Astrocyte (in vitro differentiated cells and primary cell): ENCODE measurements around the gene SEMA3G. TPM values are rescaled to one million over a fixed set of nuclear protein-coding genes. Genes with fewer than 3 reads are reported as not detected.

Source experiments
- DNase-seq: peaks from one replicate; pipeline ENCODE4 v3.0.0-alpha.2; 2010; ENCODE audit warnings: low read depth
- FAIRE-seq: peaks from 2 replicates; lab custom pipeline; 2011; peaks lifted over from hg19 to GRCh38; lab: Jason Lieb, UNC
- H2AFZ ChIP-seq: 2 replicates; pipeline ENCODE4 v1.6.0; 2012; ENCODE audit warnings: low read depth, low read length, inconsistent platforms
- H3K27ac ChIP-seq: 2 replicates; pipeline ENCODE4 v1.5.1; 2011; ENCODE audit warnings: low read depth, low read length, inconsistent platforms
- H3K27me3 ChIP-seq: 2 replicates; pipeline ENCODE4 v1.6.0; 2011; ENCODE audit warnings: low read length, inconsistent platforms; ENCODE audit not compliant: insufficient read depth
- H3K36me3 ChIP-seq: 2 replicates; pipeline ENCODE4 v1.5.1; 2011; ENCODE audit warnings: low read length, inconsistent platforms; ENCODE audit not compliant: insufficient read depth
- H3K4me1 ChIP-seq: 2 replicates; pipeline ENCODE4 v1.5.1; 2011; ENCODE audit warnings: low read length, inconsistent platforms; ENCODE audit not compliant: insufficient read depth
- H3K4me2 ChIP-seq: 2 replicates; pipeline ENCODE4 v1.6.0; 2012; ENCODE audit warnings: low read length, inconsistent platforms
- H3K4me3 ChIP-seq: 2 replicates; pipeline ENCODE4 v1.5.1; 2011; ENCODE audit warnings: low read depth, mild to moderate bottlenecking, low read length, inconsistent platforms; ENCODE audit not compliant: insufficient read depth
- H3K79me2 ChIP-seq: 2 replicates; pipeline ENCODE4 v1.6.0; 2012; ENCODE audit warnings: mild to moderate bottlenecking, low read length, inconsistent platforms; ENCODE audit not compliant: insufficient read depth
- H3K9ac ChIP-seq: 2 replicates; pipeline ENCODE4 v1.6.0; 2012; ENCODE audit warnings: mild to moderate bottlenecking, low read length, inconsistent platforms
- H3K9me3 ChIP-seq: 2 replicates; pipeline ENCODE4 v1.5.1; 2012; ENCODE audit warnings: low read depth, mild to moderate bottlenecking, low read length, inconsistent platforms; ENCODE audit not compliant: insufficient read depth
- H4K20me1 ChIP-seq: 2 replicates; pipeline ENCODE4 v1.6.0; 2012; ENCODE audit warnings: low read length, inconsistent platforms; ENCODE audit not compliant: insufficient read depth
- H3K27ac Mint-ChIP-seq: one replicate; pipeline ENCODE4 v1.8.0; 2021; ENCODE audit warnings: mild to moderate bottlenecking, mixed read lengths; ENCODE audit not compliant: unreplicated experiment
- H3K27me3 Mint-ChIP-seq: one replicate; pipeline ENCODE4 v1.8.0; 2021; ENCODE audit warnings: low read depth, mixed read lengths; ENCODE audit not compliant: unreplicated experiment
- H3K36me3 Mint-ChIP-seq: one replicate; pipeline ENCODE4 v1.8.0; 2021; ENCODE audit warnings: low read depth, mixed read lengths; ENCODE audit not compliant: unreplicated experiment
- H3K4me1 Mint-ChIP-seq: one replicate; pipeline ENCODE4 v1.8.0; 2021; ENCODE audit warnings: low read depth, mixed read lengths; ENCODE audit not compliant: unreplicated experiment
- H3K4me3 Mint-ChIP-seq: one replicate; pipeline ENCODE4 v1.8.0; 2021; ENCODE audit warnings: mild to moderate bottlenecking, moderate library complexity, mixed read lengths; ENCODE audit not compliant: unreplicated experiment
- H3K9me3 Mint-ChIP-seq: one replicate; pipeline ENCODE4 v1.8.0; 2021; ENCODE audit warnings: mild to moderate bottlenecking, mixed read lengths; ENCODE audit not compliant: unreplicated experiment
- EZH2 ChIP-seq: IDR thresholded peaks from 2 replicates; pipeline ENCODE4 v1.6.1; 2012; ENCODE audit warnings: mild to moderate bottlenecking, low read length, inconsistent platforms; ENCODE audit not compliant: insufficient read depth
- total RNA-seq: library from RNA; stranded (reverse); gene quantifications from 2 replicates; pipeline ENCODE4 v1.2.1, GENCODE V29; 2021
- TF ChIP-seq, protein P1 (sequence below): IDR thresholded peaks from 2 replicates; pipeline ENCODE4 v1.5.1; 2011; ENCODE audit warnings: low read depth, mild to moderate bottlenecking, inconsistent platforms, low read length, moderate library complexity; ENCODE audit not compliant: insufficient read depth

SEMA3G gene
- total RNA-seq, 1 donor from 2014 or later, result 0.09 TPM

DNA sequence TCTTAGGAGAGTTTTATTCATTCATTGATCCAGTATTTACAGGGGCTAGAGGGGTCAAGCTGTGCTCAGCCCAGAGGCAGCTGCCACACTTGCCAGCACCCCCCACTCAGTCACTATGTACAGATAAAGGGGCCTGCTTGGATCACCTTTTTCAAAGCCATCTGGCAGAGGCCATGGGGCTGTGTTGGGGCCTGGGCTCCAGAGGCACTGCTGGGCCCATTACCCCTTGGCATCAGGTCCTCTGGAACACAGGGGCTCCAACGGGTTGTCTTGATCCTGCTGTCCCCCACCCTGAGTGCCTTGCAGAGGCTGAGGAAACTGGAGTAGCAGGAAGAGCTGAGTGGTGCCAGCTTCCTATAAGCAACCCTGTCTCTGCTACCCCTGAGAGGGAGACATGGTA lies 43.9 kb downstream of the SEMA3G start:
- no peak overlapping the region for H3K4me3 ChIP-seq
- peaks cover 8% of the 10 kb centered on the region for H4K20me1 ChIP-seq
- no peaks in the 10 kb centered on the region for H3K4me1 ChIP-seq
- H3K4me2 ChIP-seq, result no peak overlapping the region
- H3K79me2 ChIP-seq, result peaks cover 2% of the 10 kb centered on the region
- Mint-ChIP-seq H3K27ac (no peak overlapping the region), H3K4me1 (no peaks in the 10 kb centered on the region), H3K4me3 (no peak overlapping the region), H3K9me3 (no peaks in the 10 kb centered on the region), H3K36me3 (peaks cover 19% of the 10 kb centered on the region), H3K27me3 (peaks cover 2% of the 10 kb centered on the region)
- H3K36me3 ChIP-seq, result peaks cover 10% of the 10 kb centered on the region
- no peak overlapping the region for H2AFZ ChIP-seq
- H3K9me3 ChIP-seq, result no peaks in the 10 kb centered on the region
- TF ChIP-seq EZH2, result no peak
- TF ChIP-seq, protein P1, sequence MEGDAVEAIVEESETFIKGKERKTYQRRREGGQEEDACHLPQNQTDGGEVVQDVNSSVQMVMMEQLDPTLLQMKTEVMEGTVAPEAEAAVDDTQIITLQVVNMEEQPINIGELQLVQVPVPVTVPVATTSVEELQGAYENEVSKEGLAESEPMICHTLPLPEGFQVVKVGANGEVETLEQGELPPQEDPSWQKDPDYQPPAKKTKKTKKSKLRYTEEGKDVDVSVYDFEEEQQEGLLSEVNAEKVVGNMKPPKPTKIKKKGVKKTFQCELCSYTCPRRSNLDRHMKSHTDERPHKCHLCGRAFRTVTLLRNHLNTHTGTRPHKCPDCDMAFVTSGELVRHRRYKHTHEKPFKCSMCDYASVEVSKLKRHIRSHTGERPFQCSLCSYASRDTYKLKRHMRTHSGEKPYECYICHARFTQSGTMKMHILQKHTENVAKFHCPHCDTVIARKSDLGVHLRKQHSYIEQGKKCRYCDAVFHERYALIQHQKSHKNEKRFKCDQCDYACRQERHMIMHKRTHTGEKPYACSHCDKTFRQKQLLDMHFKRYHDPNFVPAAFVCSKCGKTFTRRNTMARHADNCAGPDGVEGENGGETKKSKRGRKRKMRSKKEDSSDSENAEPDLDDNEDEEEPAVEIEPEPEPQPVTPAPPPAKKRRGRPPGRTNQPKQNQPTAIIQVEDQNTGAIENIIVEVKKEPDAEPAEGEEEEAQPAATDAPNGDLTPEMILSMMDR, result no peak
- DNase-seq, result no peak
- no peak for FAIRE-seq
- no peak overlapping the region for H3K9ac ChIP-seq
- no peaks in the 10 kb centered on the region for H3K27me3 ChIP-seq
- no peak overlapping the region for H3K27ac ChIP-seq

DNA sequence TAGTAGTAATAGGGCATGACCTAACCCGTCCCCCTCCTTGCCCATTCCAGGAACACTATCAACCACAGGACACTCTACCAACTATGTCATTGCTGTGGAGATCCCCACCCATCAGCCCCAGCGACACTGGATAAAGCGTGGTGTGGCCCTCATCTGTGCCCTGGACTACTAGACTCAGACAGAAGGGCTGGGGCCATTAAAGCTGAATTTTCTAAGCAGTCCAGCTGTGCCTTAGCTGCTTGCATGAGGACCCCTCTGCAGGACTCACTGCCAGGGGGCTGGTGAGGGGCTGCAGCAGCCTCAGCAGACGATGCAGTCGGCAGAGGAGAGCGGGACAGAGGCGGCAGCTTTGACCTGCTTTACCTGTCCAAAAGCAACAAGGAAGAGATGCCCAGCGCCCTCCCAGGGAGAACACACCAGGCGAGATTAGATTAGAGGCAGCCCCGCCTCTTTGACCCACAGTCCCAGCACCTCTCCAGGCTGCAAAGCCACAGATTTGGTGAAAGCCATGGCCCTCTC lies 44.6 kb downstream of the SEMA3G start:
- H3K79me2 ChIP-seq, result no peaks in the 10 kb centered on the region
- peaks cover 4% of the 10 kb centered on the region for H3K27me3 Mint-ChIP-seq
- peaks cover 19% of the 10 kb centered on the region for H3K36me3 Mint-ChIP-seq
- no peak overlapping the region for H3K27ac ChIP-seq
- no peak for FAIRE-seq
- no peaks in the 10 kb centered on the region for H3K27me3 ChIP-seq
- H3K27ac Mint-ChIP-seq, result no peak overlapping the region
- no peak overlapping the region for H3K9ac ChIP-seq
- no peak overlapping the region for H3K4me2 ChIP-seq
- DNase-seq, result no peak
- H3K9me3 Mint-ChIP-seq, result no peaks in the 10 kb centered on the region
- H3K4me1 Mint-ChIP-seq, result no peaks in the 10 kb centered on the region
- peaks cover 6% of the 10 kb centered on the region for H3K36me3 ChIP-seq
- TF ChIP-seq EZH2, result no peak
- TF ChIP-seq, protein P1, result no peak
- H3K9me3 ChIP-seq, result no peaks in the 10 kb centered on the region
- H3K4me1 ChIP-seq, result no peaks in the 10 kb centered on the region
- H2AFZ ChIP-seq, result no peak overlapping the region
- H4K20me1 ChIP-seq, result peaks cover 8% of the 10 kb centered on the region
- H3K4me3 Mint-ChIP-seq, result no peak overlapping the region
- no peak overlapping the region for H3K4me3 ChIP-seq

DNA sequence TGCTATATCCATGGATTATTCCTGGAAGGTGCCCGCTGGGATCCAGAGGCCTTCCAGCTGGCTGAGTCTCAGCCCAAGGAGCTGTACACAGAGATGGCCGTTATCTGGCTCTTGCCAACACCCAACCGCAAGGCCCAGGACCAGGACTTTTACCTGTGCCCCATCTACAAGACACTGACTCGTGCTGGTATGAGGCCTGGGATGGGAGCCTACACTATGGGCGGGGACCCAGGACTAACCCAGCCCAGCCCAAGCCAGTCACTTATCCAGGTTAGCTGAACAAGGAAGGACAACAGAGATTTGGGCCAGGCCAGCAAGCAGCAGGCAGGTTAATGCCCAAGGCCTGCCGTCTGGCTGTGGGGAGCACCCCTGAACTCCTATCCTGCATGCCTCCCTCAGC lies 45.3 kb downstream of the SEMA3G start:
- Mint-ChIP-seq H3K36me3 (peaks cover 19% of the 10 kb centered on the region), H3K27me3 (peaks cover 8% of the 10 kb centered on the region), H3K27ac (no peak overlapping the region), H3K4me3 (no peak overlapping the region), H3K4me1 (no peaks in the 10 kb centered on the region), H3K9me3 (no peaks in the 10 kb centered on the region)
- no peak overlapping the region for H3K9ac ChIP-seq
- no peaks in the 10 kb centered on the region for H3K27me3 ChIP-seq
- FAIRE-seq (no peak), DNase-seq (no peak)
- H3K4me1 ChIP-seq, result no peaks in the 10 kb centered on the region
- H2AFZ ChIP-seq, result no peak overlapping the region
- no peaks in the 10 kb centered on the region for H3K9me3 ChIP-seq
- H3K79me2 ChIP-seq, result no peaks in the 10 kb centered on the region
- TF ChIP-seq, protein P1, result no peak
- no peak for TF ChIP-seq EZH2
- peaks cover 6% of the 10 kb centered on the region for H4K20me1 ChIP-seq
- H3K4me2 ChIP-seq, result no peak overlapping the region
- peaks cover 6% of the 10 kb centered on the region for H3K36me3 ChIP-seq
- H3K4me3 ChIP-seq, result no peak overlapping the region
- H3K27ac ChIP-seq, result no peak overlapping the region
